Endothelial cell of umbilical vein (primary cell): Measurements from ENCODE around the gene VPS11. TPM values are rescaled to one million over a fixed set of nuclear protein-coding genes. Genes with fewer than 3 reads are reported as not detected.

Source experiments
- BruUV-seq: library from RNA; stranded (reverse); fragments of 400-500 nt; replicated peaks from 2 replicates; lab custom pipeline; 2021; lab: Mats Ljungman, UMichigan
- CTCF ChIA-PET: fragments of 300-600, 350-600 bp; sonication (Branson Sonifier 250); formaldehyde crosslinking; loops from one replicate; lab custom pipeline; 2021; ENCODE audit warnings: antibody characterized with exemption, inconsistent platforms; lab: Charles Lee
- POLR2A ChIA-PET: fragments of 300-600, 350-600 bp; sonication (Branson Sonifier 250); formaldehyde crosslinking; loops from one replicate; lab custom pipeline; 2021; ENCODE audit warnings: antibody characterized with exemption, inconsistent platforms; lab: Charles Lee
- DNase-seq: peaks from one replicate; pipeline ENCODE4 v3.0.0-alpha.2; 2011; ENCODE audit warnings: low read depth, low spot score
- FAIRE-seq: peaks from 2 replicates; lab custom pipeline; 2011; peaks lifted over from hg19 to GRCh38; lab: Jason Lieb, UNC
- H2AFZ ChIP-seq: 2 replicates; pipeline ENCODE4 v1.6.0; 2012; ENCODE audit warnings: low read depth, low read length, control low read depth, inconsistent platforms
- H3K27ac ChIP-seq: 2 replicates; pipeline ENCODE4 v1.5.1; 2011; ENCODE audit warnings: low read depth, mild to moderate bottlenecking, control low read depth, low read length, moderate library complexity; ENCODE audit not compliant: insufficient read depth
- H3K27me3 ChIP-seq, 2 experiments: 2 replicates each; pipeline versions ENCODE4 v1.6.0 to v1.6.1; 2011; ENCODE audit warnings: low read length in 2 of 2, mixed read lengths in 1 of 2; ENCODE audit not compliant: control insufficient read depth in 2 of 2, insufficient read depth in 2 of 2
- H3K36me3 ChIP-seq, 2 experiments: 2 replicates in 1 of 2; 3 replicates in 1 of 2; pipeline ENCODE4 v1.5.1; 2011; ENCODE audit warnings: low read length in 2 of 2, mild to moderate bottlenecking in 1 of 2, moderate library complexity in 1 of 2; ENCODE audit not compliant: control insufficient read depth in 2 of 2, insufficient read depth in 2 of 2; ENCODE audit errors: extremely low read depth in 1 of 2
- H3K4me1 ChIP-seq: 3 replicates; pipeline ENCODE4 v1.5.1; 2011; ENCODE audit warnings: mild to moderate bottlenecking, low read length; ENCODE audit not compliant: control insufficient read depth, insufficient read depth; ENCODE audit errors: extremely low read depth
- H3K4me2 ChIP-seq: 2 replicates; pipeline ENCODE4 v1.6.1; 2011; ENCODE audit warnings: low read length, control low read depth, mixed read lengths; ENCODE audit not compliant: insufficient read depth
- H3K4me3 ChIP-seq, 3 experiments: fragments of 200-600 bp in 1 of 3; sonication (generic), shearing (Covaris generic) in 1 of 3; replicated peaks in 1 of 3; 2 replicates each; pipeline ENCODE4 v1.5.1; 2011 to 2016; ENCODE audit warnings: control low read depth in 3 of 3, low read length in 3 of 3, mild to moderate bottlenecking in 2 of 3, inconsistent platforms in 1 of 3, low read depth in 1 of 3, moderate library complexity in 1 of 3; ENCODE audit not compliant: insufficient read depth in 1 of 3
- H3K79me2 ChIP-seq: 2 replicates; pipeline ENCODE4 v1.6.0; 2012; ENCODE audit warnings: low read length, inconsistent platforms; ENCODE audit not compliant: control insufficient read depth, insufficient read depth
- H3K9ac ChIP-seq: replicated peaks from 2 replicates; pipeline ENCODE3; 2011; ENCODE audit warnings: low read length, control low read depth; ENCODE audit not compliant: insufficient read depth; ENCODE audit errors: extremely low read depth
- H3K9me1 ChIP-seq: replicated peaks from 3 replicates; pipeline ENCODE4 v1.6.0; 2011; ENCODE audit warnings: mild to moderate bottlenecking, low read length; ENCODE audit not compliant: control insufficient read depth, insufficient read depth; ENCODE audit errors: extremely low read depth
- H3K9me3 ChIP-seq: replicated peaks from 2 replicates; pipeline ENCODE4 v1.5.1; 2012; ENCODE audit warnings: low read length, inconsistent platforms; ENCODE audit not compliant: control insufficient read depth, insufficient read depth
- H4K20me1 ChIP-seq: replicated peaks from 2 replicates; pipeline ENCODE3; 2011; ENCODE audit warnings: mild to moderate bottlenecking, low read length; ENCODE audit not compliant: control insufficient read depth, insufficient read depth; ENCODE audit errors: extremely low read depth
- EZH2 ChIP-seq: IDR thresholded peaks from 2 replicates; pipeline ENCODE4 v1.6.1; 2012; ENCODE audit warnings: borderline replicate concordance, low read depth, mild to moderate bottlenecking, moderate library complexity, low read length, inconsistent platforms; ENCODE audit not compliant: severe bottlenecking
- FOS ChIP-seq: IDR thresholded peaks from 2 replicates; pipeline ENCODE4 v1.6.1; 2011; ENCODE audit warnings: mild to moderate bottlenecking, low read length, moderate library complexity, borderline replicate concordance; ENCODE audit not compliant: insufficient read depth
- GATA2 ChIP-seq: IDR thresholded peaks from 2 replicates; pipeline ENCODE4 v1.7.0; 2011; ENCODE audit warnings: low read depth, mild to moderate bottlenecking, moderate library complexity, mixed read lengths, low read length; ENCODE audit not compliant: insufficient read length, insufficient read depth
- JUN ChIP-seq: IDR thresholded peaks from 2 replicates; pipeline ENCODE4 v1.6.1; 2011; ENCODE audit warnings: borderline replicate concordance, low read depth; ENCODE audit not compliant: insufficient read length, insufficient read depth
- MYC ChIP-seq: IDR thresholded peaks from one replicate; pipeline ENCODE4 v1.6.1; 2011; ENCODE audit warnings: mild to moderate bottlenecking, low read depth, low read length
- POLR2A ChIP-seq: IDR thresholded peaks from 2 replicates; pipeline ENCODE4 v1.6.1; 2012; ENCODE audit warnings: low read depth, mild to moderate bottlenecking, control low read depth, low read length
- POLR2AphosphoS5 ChIP-seq: IDR thresholded peaks from 2 replicates; pipeline ENCODE4 v1.6.1; 2012; ENCODE audit warnings: low read depth, mild to moderate bottlenecking, control low read depth, low read length, moderate library complexity; ENCODE audit not compliant: insufficient read depth
- dilution Hi-C: fragments of 300-500 bp; cut with MboI; formaldehyde crosslinking; loops from one replicate; pipeline ENCODE4 v1.15.0; 2019; ENCODE audit warnings: low sequenced_read_pairs; ENCODE audit not compliant: extremely low pct_ligation_motif_present
- intact Hi-C: fragments of 100-400 bp; cut with micrococcal nuclease; formaldehyde crosslinking; loops from one replicate; pipeline ENCODE4 v1.10.0; 2022
- polyA plus RNA-seq, 4 experiments: library from polyadenylated mRNA; depleted of rRNA in 3 of 4; stranded (reverse) in 3 of 4; unstranded in 1 of 4; fragments of >200 nt; gene quantifications; 2 replicates each; pipeline versions ENCODE4 v1.2.1 to v1.2.3, GENCODE V29; 2011 to 2012; ENCODE audit warnings: missing spikeins in 1 of 4
- total RNA-seq: library from RNA; stranded (reverse); gene quantifications from 2 replicates; pipeline ENCODE4 v1.2.3, GENCODE V29; 2021
- TF ChIP-seq, protein P1 (sequence below): IDR thresholded peaks from 2 replicates; pipeline ENCODE4 v1.6.1; 2011; ENCODE audit not compliant: insufficient read depth, insufficient read length
- TF ChIP-seq, protein P2 (sequence below), 2 donors: IDR thresholded peaks; 1 replicate in 1 of 2; 2 replicates in 1 of 2; pipeline ENCODE4 v1.5.1; 2011; ENCODE audit warnings: low read length in 2 of 2, mild to moderate bottlenecking in 2 of 2, moderate library complexity in 2 of 2, control low read depth in 1 of 2, inconsistent platforms in 1 of 2, low read depth in 1 of 2; ENCODE audit not compliant: insufficient read depth in 1 of 2; ENCODE audit errors: extremely low read depth in 1 of 2

Gene VPS11
- total and polyA plus RNA-seq, 2 donors (not counting 3 experiments of a cell fraction or from before 2014, with no cell fraction given): 26.4 to 31.0 TPM

DNA sequence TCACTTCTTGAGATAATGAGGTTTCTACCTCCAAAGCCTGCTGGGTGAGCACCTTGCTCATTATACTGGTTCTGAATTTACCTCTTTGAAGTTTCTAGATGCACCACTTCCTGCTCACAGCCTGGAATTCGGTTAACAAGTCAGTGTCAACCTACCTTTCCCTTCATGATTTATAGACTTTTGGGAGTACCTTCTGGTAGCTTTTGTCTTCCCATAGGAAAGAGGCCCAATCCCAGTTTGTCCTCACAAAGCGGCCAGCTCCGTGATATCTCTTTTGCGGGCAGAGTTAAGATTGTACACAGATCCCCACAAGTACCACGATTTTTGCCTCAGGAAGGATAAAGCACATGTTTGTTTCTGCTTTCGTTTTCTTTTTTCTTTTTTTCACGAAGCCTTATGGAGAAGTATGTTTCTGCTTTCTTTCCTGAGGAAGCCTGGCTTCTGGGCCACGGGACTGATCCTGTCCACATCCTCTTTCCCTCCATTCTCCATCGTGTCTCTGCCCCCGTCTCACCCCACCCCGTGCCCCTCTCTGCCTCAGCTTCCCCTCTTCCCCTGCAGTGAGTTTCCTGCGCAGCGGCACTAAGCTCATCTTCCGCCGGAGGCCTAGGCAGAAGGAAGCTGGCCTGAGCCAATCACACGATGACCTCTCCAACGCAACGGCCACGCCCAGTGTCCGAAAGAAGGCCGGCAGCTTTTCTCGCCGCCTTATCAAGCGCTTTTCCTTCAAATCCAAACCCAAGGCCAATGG lies 48.0 kb downstream of the VPS11 start:
- TF ChIP-seq POLR2A (no peak), POLR2AphosphoS5 (no peak), JUN (no peak), GATA2 (no peak), FOS (no peak), MYC (no peak), EZH2 (no peak)
- TF ChIP-seq, protein P1, sequence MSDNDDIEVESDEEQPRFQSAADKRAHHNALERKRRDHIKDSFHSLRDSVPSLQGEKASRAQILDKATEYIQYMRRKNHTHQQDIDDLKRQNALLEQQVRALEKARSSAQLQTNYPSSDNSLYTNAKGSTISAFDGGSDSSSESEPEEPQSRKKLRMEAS: no peak
- TF ChIP-seq, protein P2, sequence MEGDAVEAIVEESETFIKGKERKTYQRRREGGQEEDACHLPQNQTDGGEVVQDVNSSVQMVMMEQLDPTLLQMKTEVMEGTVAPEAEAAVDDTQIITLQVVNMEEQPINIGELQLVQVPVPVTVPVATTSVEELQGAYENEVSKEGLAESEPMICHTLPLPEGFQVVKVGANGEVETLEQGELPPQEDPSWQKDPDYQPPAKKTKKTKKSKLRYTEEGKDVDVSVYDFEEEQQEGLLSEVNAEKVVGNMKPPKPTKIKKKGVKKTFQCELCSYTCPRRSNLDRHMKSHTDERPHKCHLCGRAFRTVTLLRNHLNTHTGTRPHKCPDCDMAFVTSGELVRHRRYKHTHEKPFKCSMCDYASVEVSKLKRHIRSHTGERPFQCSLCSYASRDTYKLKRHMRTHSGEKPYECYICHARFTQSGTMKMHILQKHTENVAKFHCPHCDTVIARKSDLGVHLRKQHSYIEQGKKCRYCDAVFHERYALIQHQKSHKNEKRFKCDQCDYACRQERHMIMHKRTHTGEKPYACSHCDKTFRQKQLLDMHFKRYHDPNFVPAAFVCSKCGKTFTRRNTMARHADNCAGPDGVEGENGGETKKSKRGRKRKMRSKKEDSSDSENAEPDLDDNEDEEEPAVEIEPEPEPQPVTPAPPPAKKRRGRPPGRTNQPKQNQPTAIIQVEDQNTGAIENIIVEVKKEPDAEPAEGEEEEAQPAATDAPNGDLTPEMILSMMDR (IDR thresholded peaks at IDR 0.05; ENCODE audit: extremely low read depth in 1 of 2, insufficient read depth in 1 of 2, low read depth in 1 of 2, low read length in 2 of 2): no peak
- BruUV-seq: no TSS peak
- dilution Hi-C loops: no loop called here
- ChIA-PET CTCF (interaction anchor here (0.9 to 1.6 kb wide), 3 partner anchors 13 to 223 kb away, joined by 4 to 7 read pairs (median 5); no protein-coding TSS in a partner anchor), POLR2A (no interaction called here)
- Histone ChIP-seq H3K4me1 (peaks cover 7% of the 10 kb centered on the region), H3K4me3 (no peak overlapping the region), H3K27me3 (no peaks in the 10 kb centered on the region), H3K9ac (no peak overlapping the region), H3K9me3 (no peaks in the 10 kb centered on the region), H3K79me2 (no peaks in the 10 kb centered on the region), H3K27ac (no peak overlapping the region), H2AFZ (no peak overlapping the region), H3K9me1 (no peaks in the 10 kb centered on the region), H3K4me2 (peak overlapping the region; percentile 21), H4K20me1 (no peaks in the 10 kb centered on the region), H3K36me3 (peaks cover 7 to 27% of the 10 kb centered on the region in 2 experiments)
- intact Hi-C loops: no loop called here
- no peak for FAIRE-seq
- no peak for DNase-seq
